K562 (cell line): ENCODE measurements around the gene HEPACAM. TPM values are rescaled to one million over a fixed set of nuclear protein-coding genes. Genes with fewer than 3 reads are reported as not detected.

Experiments used
- BMI1 ChIP-seq: fragments of 150-350 bp; IDR thresholded peaks from 2 replicates; pipeline ENCODE4 v1.6.1; 2014; ENCODE audit warnings: low read length
- CBX8 ChIP-seq: fragments of 200-600 bp; sonication (generic); IDR thresholded peaks from 2 replicates; pipeline ENCODE4 v1.6.1; 2012; ENCODE audit warnings: borderline replicate concordance, mixed run types, low read depth, mild to moderate bottlenecking, moderate library complexity, mixed read lengths, low read length, control low read depth, inconsistent platforms; ENCODE audit not compliant: poor library complexity, severe bottlenecking; ENCODE audit errors: extremely low read depth
- ETV6 ChIP-seq, 3 experiments: fragments of 150-350 bp in 1 of 3; sonication (generic) in 1 of 3; formaldehyde crosslinking in 1 of 3; IDR thresholded peaks; 2 replicates each; pipeline versions ENCODE4 v1.6.1 to v1.8.0; 2014 to 2022; ENCODE audit warnings: borderline replicate concordance in 2 of 3, low read depth in 2 of 3, antibody characterized with exemption in 1 of 3, low read length in 1 of 3, mild to moderate bottlenecking in 1 of 3, missing genetic modification reagents in 1 of 3
- MAFK ChIP-seq: IDR thresholded peaks from 2 replicates; pipeline ENCODE4 v1.6.1; 2011; ENCODE audit warnings: low read length, improper control_type of control experiment
- PHF20 ChIP-seq: fragments of 450-650 bp; IDR thresholded peaks from 2 replicates; pipeline ENCODE4 v1.6.1; 2018; ENCODE audit not compliant: partially characterized antibody
- POLR3G ChIP-seq: IDR thresholded peaks from 2 replicates; pipeline ENCODE4 v1.6.1; 2011; ENCODE audit not compliant: insufficient read length, insufficient replicate concordance; ENCODE audit errors: extremely low read depth
- RBM15 ChIP-seq: fragments of 200-400 bp; formaldehyde crosslinking; IDR thresholded peaks from 2 replicates; pipeline ENCODE4 v1.6.1; 2018; ENCODE audit warnings: mild to moderate bottlenecking, low read length, moderate library complexity; ENCODE audit not compliant: insufficient read depth
- RUNX1 ChIP-seq: sonication (generic); IDR thresholded peaks from 2 replicates; pipeline ENCODE4 v1.6.1; 2016; ENCODE audit warnings: antibody characterized with exemption, low read depth
- SNIP1 ChIP-seq: fragments of 450-650 bp; IDR thresholded peaks from 2 replicates; pipeline ENCODE4 v1.7.1; 2017; ENCODE audit warnings: low read depth, mild to moderate bottlenecking
- ZNF174 ChIP-seq: fragments of 250-450 bp; sonication (Bioruptor Pico); IDR thresholded peaks from 2 replicates; pipeline ENCODE4 v1.4.0; 2020; ENCODE audit warnings: mild to moderate bottlenecking
- ZNF282 ChIP-seq: sonication (generic); formaldehyde crosslinking; IDR thresholded peaks from 2 replicates; pipeline ENCODE4 v1.8.1; 2023; ENCODE audit warnings: missing genetic modification reagents
- polyA plus RNA-seq, 8 experiments: library from polyadenylated mRNA; depleted of rRNA in 4 of 8; stranded (reverse) in 5 of 8; unstranded in 3 of 8; fragments of >200 nt; fragmentation: Nextera tagmentation in 2 of 8; fragmentation: Illumina TruSeq in 1 of 8; extraction: Ambion mirVana in 2 of 8; extraction: Trizol in 1 of 8; gene quantifications; 2 replicates each; pipeline versions ENCODE4 v1.2.1 to v1.2.3, GENCODE V29; 2011 to 2014; ENCODE audit warnings: inconsistent platforms in 1 of 8, missing spikeins in 1 of 8
- total RNA-seq, 7 experiments: library from RNA; depleted of rRNA in 6 of 7; stranded (reverse); fragments of >200 nt in 6 of 7; fragmentation: Illumina TruSeq in 2 of 7; extraction: Trizol in 2 of 7; gene quantifications; 2 replicates each; pipeline versions ENCODE4 v1.2.1 to v1.2.3, GENCODE V29; 2011 to 2021; ENCODE audit warnings: low replicate concordance in 1 of 7
- TF ChIP-seq, protein P1 (sequence below): fragments of 250-450 bp; sonication (Bioruptor Pico); IDR thresholded peaks from 2 replicates; pipeline ENCODE4 v1.4.0; 2020; ENCODE audit warnings: borderline replicate concordance
- TF ChIP-seq, protein P2 (sequence below): fragments of 250-450 bp; sonication (Bioruptor Pico); IDR thresholded peaks from 2 replicates; pipeline ENCODE4 v1.4.0; 2020; ENCODE audit warnings: mild to moderate bottlenecking, moderate library complexity
- TF ChIP-seq, protein P3 (sequence below): sonication (generic); formaldehyde crosslinking; IDR thresholded peaks from 2 replicates; pipeline ENCODE4 v1.8.0; 2022; ENCODE audit warnings: mild to moderate bottlenecking, missing genetic modification reagents
- TF ChIP-seq, protein P4 (sequence below): fragments of 250-450 bp; sonication (Bioruptor Pico); IDR thresholded peaks from 2 replicates; pipeline ENCODE4 v1.5.0; 2020; ENCODE audit warnings: mild to moderate bottlenecking
- TF ChIP-seq, protein P5 (sequence below), 2 experiments: fragments of 200-800 bp in 1 of 2; sonication (Bioruptor generic) in 1 of 2; sonication (generic) in 1 of 2; formaldehyde crosslinking in 1 of 2; IDR thresholded peaks in 1 of 2; conservative IDR thresholded peaks in 1 of 2; 2 replicates each; pipeline versions ENCODE4 v1.5.0 to v1.6.1; 2016 to 2020; ENCODE audit warnings: missing compliant biosample characterization in 1 of 2, missing genetic modification characterization in 1 of 2, missing genetic modification reagents in 1 of 2

HEPACAM gene
- total and polyA plus RNA-seq, 9 of the 15 experiments (the other 6 are each of a cell fraction or from before 2014, with no cell fraction given) = not detected

DNA sequence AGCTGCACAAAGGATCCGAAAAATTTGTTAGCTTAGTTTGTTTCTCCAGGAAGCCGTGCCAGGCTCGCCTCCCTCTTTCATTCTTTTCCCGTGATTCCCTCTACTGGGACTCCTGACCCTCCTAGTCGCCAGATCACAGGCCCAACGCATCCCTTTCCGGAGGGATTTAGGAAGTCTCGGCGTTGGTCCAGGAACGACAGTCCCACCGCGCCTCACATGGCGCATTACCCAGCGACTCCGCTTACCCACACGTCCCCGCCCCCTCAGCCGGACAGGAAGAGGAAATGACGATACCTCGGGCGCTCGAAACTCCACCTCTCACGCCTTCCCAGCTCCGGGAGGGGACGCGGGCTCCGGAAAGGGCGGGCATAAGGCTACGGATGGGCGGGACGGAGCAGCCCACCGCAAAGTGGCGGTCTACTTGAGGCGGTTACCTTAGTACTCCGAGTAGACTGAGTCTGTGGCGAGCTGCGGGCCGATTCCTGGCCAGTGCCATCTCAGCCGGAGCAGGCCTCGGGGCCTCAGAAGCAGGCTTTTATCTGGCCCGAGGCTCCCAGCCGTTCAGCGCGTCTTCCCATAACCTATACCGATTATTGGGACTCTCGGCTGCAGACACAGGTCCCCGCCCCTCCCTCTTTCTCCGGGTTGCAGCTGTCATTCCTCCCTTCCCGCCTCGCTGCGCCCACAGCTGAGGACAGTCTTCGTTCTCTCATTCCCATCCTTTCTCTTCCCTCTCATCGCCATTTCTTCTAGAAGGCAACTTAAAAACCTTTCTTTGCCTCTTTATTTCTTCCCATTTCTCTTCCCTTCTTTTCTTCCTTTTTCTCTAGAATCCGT, 18.1 kb upstream of the HEPACAM start, which contains the start of gene CCDC15 (continued):
- TF ChIP-seq MAFK (no peak), PHF20 (peak; percentile 78), RBM15 (no peak), CBX8 (no peak), ETV6 (IDR thresholded peaks at IDR 0.05; ENCODE audit: borderline replicate concordance in 1 of 2, low read depth in 2 of 2, low read length in 1 of 2) (no peak), ETV6 (CRISPR knock-in tag; IDR thresholded peaks at IDR 0.05; ENCODE audit: borderline replicate concordance) (no peak), POLR3G (no peak), BMI1 (no peak), ZNF174 (CRISPR knock-in tag) (no peak), SNIP1 (no peak), ZNF282 (CRISPR knock-in tag) (no peak), RUNX1 (no peak)
- TF ChIP-seq, protein P1, sequence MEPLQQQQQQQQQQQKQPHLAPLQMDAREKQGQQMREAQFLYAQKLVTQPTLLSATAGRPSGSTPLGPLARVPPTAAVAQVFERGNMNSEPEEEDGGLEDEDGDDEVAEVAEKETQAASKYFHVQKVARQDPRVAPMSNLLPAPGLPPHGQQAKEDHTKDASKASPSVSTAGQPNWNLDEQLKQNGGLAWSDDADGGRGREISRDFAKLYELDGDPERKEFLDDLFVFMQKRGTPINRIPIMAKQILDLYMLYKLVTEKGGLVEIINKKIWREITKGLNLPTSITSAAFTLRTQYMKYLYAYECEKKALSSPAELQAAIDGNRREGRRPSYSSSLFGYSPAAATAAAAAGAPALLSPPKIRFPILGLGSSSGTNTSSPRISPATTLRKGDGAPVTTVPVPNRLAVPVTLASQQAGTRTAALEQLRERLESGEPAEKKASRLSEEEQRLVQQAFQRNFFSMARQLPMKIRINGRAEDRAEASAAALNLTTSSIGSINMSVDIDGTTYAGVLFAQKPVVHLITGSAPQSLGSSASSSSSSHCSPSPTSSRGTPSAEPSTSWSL (CRISPR knock-in tag) = no peak
- TF ChIP-seq, protein P2, sequence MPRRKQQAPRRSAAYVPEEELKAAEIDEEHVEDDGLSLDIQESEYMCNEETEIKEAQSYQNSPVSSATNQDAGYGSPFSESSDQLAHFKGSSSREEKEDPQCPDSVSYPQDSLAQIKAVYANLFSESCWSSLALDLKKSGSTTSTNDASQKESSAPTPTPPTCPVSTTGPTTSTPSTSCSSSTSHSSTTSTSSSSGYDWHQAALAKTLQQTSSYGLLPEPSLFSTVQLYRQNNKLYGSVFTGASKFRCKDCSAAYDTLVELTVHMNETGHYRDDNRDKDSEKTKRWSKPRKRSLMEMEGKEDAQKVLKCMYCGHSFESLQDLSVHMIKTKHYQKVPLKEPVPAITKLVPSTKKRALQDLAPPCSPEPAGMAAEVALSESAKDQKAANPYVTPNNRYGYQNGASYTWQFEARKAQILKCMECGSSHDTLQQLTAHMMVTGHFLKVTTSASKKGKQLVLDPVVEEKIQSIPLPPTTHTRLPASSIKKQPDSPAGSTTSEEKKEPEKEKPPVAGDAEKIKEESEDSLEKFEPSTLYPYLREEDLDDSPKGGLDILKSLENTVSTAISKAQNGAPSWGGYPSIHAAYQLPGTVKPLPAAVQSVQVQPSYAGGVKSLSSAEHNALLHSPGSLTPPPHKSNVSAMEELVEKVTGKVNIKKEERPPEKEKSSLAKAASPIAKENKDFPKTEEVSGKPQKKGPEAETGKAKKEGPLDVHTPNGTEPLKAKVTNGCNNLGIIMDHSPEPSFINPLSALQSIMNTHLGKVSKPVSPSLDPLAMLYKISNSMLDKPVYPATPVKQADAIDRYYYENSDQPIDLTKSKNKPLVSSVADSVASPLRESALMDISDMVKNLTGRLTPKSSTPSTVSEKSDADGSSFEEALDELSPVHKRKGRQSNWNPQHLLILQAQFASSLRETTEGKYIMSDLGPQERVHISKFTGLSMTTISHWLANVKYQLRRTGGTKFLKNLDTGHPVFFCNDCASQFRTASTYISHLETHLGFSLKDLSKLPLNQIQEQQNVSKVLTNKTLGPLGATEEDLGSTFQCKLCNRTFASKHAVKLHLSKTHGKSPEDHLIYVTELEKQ (CRISPR knock-in tag) = no peak
- TF ChIP-seq, protein P3, sequence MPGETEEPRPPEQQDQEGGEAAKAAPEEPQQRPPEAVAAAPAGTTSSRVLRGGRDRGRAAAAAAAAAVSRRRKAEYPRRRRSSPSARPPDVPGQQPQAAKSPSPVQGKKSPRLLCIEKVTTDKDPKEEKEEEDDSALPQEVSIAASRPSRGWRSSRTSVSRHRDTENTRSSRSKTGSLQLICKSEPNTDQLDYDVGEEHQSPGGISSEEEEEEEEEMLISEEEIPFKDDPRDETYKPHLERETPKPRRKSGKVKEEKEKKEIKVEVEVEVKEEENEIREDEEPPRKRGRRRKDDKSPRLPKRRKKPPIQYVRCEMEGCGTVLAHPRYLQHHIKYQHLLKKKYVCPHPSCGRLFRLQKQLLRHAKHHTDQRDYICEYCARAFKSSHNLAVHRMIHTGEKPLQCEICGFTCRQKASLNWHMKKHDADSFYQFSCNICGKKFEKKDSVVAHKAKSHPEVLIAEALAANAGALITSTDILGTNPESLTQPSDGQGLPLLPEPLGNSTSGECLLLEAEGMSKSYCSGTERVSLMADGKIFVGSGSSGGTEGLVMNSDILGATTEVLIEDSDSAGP (CRISPR knock-in tag) = no peak
- TF ChIP-seq, protein P4, sequence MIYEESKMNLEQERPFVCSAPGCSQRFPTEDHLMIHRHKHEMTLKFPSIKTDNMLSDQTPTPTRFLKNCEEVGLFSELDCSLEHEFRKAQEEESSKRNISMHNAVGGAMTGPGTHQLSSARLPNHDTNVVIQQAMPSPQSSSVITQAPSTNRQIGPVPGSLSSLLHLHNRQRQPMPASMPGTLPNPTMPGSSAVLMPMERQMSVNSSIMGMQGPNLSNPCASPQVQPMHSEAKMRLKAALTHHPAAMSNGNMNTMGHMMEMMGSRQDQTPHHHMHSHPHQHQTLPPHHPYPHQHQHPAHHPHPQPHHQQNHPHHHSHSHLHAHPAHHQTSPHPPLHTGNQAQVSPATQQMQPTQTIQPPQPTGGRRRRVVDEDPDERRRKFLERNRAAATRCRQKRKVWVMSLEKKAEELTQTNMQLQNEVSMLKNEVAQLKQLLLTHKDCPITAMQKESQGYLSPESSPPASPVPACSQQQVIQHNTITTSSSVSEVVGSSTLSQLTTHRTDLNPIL (CRISPR knock-in tag) = no peak
- TF ChIP-seq, protein P5, sequence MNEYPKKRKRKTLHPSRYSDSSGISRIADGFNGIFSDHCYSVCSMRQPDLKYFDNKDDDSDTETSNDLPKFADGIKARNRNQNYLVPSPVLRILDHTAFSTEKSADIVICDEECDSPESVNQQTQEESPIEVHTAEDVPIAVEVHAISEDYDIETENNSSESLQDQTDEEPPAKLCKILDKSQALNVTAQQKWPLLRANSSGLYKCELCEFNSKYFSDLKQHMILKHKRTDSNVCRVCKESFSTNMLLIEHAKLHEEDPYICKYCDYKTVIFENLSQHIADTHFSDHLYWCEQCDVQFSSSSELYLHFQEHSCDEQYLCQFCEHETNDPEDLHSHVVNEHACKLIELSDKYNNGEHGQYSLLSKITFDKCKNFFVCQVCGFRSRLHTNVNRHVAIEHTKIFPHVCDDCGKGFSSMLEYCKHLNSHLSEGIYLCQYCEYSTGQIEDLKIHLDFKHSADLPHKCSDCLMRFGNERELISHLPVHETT (CRISPR knock-in tag; conservative IDR thresholded peaks at IDR 0.05 in 1 of 2, IDR thresholded peaks at IDR 0.05 in 1 of 2) = no peak
